Epithelial cell of esophagus (primary cell): ENCODE data around the gene CYP2J2.

Source experiments
- DNase-seq: peaks from one replicate; pipeline ENCODE4 v3.0.0; 2010; ENCODE audit warnings: low read depth
- H3K4me3 ChIP-seq: 2 replicates; pipeline ENCODE4 v1.5.1; 2011; ENCODE audit warnings: mild to moderate bottlenecking, low read length, control low read depth
- CTCF ChIP-seq: IDR thresholded peaks from 2 replicates; pipeline ENCODE4 v1.5.1; 2011; ENCODE audit warnings: low read depth, mild to moderate bottlenecking, low read length, control low read depth, inconsistent platforms; ENCODE audit not compliant: insufficient read depth; ENCODE audit errors: missing control alignments

Gene CYP2J2

GRCh38 chr1:59846895-59847282, 79.7 kb downstream of the CYP2J2 start:
- H3K4me3 ChIP-seq, result no peak overlapping the region
- no peak for DNase-seq
- TF ChIP-seq CTCF, result no peak

GRCh38 chr1:59846209-59846894, 80.2 kb downstream of the CYP2J2 start:
- DNase-seq, result no peak
- no peak overlapping the region for H3K4me3 ChIP-seq
- TF ChIP-seq CTCF, result no peak

GRCh38 chr1:59845091-59845490, 81.5 kb downstream of the CYP2J2 start:
- no peak for DNase-seq
- no peak for TF ChIP-seq CTCF
- no peak overlapping the region for H3K4me3 ChIP-seq
